ENCODE measurements around the gene IMPG1. TPM values are rescaled to one million over a fixed set of nuclear protein-coding genes. Genes with fewer than 3 reads are reported as not detected.

The IMPG1 gene
- total and polyA plus RNA-seq, 4 experiments from 2014 or later: not detected

DNA sequence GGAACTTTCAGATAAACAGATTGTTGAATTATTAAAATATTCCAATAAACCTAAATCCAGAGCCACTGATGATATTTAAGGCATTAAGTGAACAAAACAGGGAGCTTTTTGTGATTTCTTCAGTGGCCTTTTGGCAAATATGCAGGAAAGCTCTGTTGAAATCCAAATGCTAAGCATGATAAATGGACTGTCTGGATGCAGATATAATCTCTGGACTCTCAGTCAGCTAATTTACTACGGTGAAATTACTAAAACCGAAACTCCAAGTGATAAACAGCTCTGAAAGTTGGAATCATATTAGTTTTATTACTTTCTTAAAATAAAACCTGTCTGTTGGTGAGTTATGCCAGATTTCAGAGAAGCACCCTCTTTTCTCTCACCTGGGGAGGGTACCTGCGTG lies 120.3 kb downstream of the IMPG1 start:
- Histone ChIP-seq H3K36me3 (ENCODE audit: insufficient read depth, low read length) (no peaks in the 10 kb centered on the region), H3K4me3 (ENCODE audit: low read length in 2 of 2) (no peak overlapping the region), H3K27me3 (ENCODE audit: insufficient read depth, low read length) (no peaks in the 10 kb centered on the region), H3K27ac (ENCODE audit: low read depth, low read length) (no peak overlapping the region), H3K9me3 (ENCODE audit: control insufficient read depth in 1 of 2, low read length in 2 of 2) (no peaks in the 10 kb centered on the region), H3K4me1 (ENCODE audit: insufficient read depth, low read length) (no peaks in the 10 kb centered on the region)
- intact Hi-C loops (cut with micrococcal nuclease): no loop called here
- H3K27ac Mint-ChIP-seq: no peak overlapping the region
- H3K9me3 Mint-ChIP-seq: peaks cover 0 to 5% (median 0%) of the 10 kb centered on the region in 8 donors
- H3K4me1 Mint-ChIP-seq: no peaks in the 10 kb centered on the region
- no peak overlapping the region for H3K4me3 Mint-ChIP-seq
- CTCF ChIA-PET (ENCODE audit: partially characterized antibody): no interaction called here
- DNase-seq: no peak
- POLR2A ChIA-PET (ENCODE audit: partially characterized antibody): no interaction called here
- peaks cover 1 to 6% of the 10 kb centered on the region in 2 donors for H3K27me3 Mint-ChIP-seq
- H3K36me3 Mint-ChIP-seq: no peaks in the 10 kb centered on the region

DNA sequence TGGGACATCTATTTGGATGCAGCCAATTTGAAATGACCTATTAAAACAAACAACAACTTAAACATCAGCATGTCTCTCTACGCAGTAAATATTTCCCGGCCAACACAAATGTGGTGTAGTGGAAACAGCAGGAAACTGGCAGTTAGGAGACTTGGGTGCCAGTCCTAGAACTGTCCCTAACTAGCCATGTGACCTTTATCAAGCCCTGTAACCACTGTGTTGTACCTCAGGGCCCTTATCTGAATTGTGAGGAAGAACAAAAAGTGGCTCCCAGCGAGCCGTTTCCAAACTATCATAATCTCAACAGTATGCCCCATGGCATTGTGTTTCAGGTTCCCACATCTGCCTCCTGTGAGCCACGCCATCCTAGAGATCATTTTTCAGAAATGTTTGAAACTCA lies 124.5 kb downstream of the IMPG1 start:
- intact Hi-C loops (cut with micrococcal nuclease): no loop called here
- ChIA-PET POLR2A (ENCODE audit: partially characterized antibody) (no interaction called here), CTCF (ENCODE audit: partially characterized antibody) (interaction anchor here (2.7 kb wide), 1 partner anchor 13 kb away, joined by 10 read pairs; no protein-coding TSS in a partner anchor)
- DNase-seq: no peak
- H3K36me3 ChIP-seq (ENCODE audit: insufficient read depth, low read length): no peaks in the 10 kb centered on the region
- H3K4me1 Mint-ChIP-seq: no peaks in the 10 kb centered on the region
- H3K4me3 Mint-ChIP-seq: no peak overlapping the region
- H3K9me3 Mint-ChIP-seq: no peaks in the 10 kb centered on the region
- peaks cover 0 to 10% of the 10 kb centered on the region in 2 donors for H3K27me3 Mint-ChIP-seq
- no peak overlapping the region for H3K27ac ChIP-seq (ENCODE audit: low read depth, low read length)
- H3K27me3 ChIP-seq (ENCODE audit: insufficient read depth, low read length): no peaks in the 10 kb centered on the region
- H3K4me1 ChIP-seq (ENCODE audit: insufficient read depth, low read length): no peaks in the 10 kb centered on the region
- H3K4me3 ChIP-seq (ENCODE audit: low read length in 2 of 2): no peak overlapping the region
- H3K36me3 Mint-ChIP-seq: no peaks in the 10 kb centered on the region
- no peak overlapping the region for H3K27ac Mint-ChIP-seq
- H3K9me3 ChIP-seq (ENCODE audit: control insufficient read depth in 1 of 2, low read length in 2 of 2): no peaks in the 10 kb centered on the region

DNA sequence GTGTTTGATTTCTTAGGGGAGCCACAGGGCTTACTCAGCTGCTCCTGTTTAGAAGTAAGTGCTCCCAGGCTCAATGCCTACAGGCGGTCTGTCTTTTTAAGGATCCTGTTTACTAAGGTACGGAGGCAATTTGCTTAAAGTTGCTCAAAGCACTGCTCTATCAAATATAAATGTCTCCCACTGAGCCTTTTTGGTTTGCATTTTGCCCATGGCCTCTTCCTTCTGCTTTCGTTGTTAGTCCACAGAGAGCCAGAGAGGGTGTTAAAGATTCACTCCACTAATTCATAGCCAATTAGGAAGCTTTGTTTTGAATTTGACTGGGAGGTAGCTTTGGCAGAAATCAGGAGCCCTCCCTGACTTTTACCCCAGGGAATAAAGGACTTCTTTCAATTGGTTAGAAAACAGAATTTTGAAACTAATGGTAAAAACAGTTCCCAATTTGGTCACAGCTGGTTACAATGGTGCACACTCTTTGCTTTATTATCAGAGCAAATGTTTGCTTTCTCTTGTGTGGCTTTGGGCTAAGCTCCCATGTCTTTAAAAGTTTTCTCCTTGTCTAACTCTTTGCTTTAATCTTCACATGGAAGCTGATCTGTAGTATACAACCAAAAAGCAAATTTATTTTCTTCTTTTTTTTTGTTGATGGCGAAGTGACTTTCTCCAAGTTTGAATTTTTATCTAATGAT lies 126.2 kb downstream of the IMPG1 start:
- Histone ChIP-seq H3K9me3 (ENCODE audit: control insufficient read depth in 1 of 2, low read length in 2 of 2) (no peaks in the 10 kb centered on the region), H3K4me1 (ENCODE audit: insufficient read depth, low read length) (no peaks in the 10 kb centered on the region), H3K4me3 (ENCODE audit: low read length in 2 of 2) (no peak overlapping the region), H3K27ac (ENCODE audit: low read depth, low read length) (no peak overlapping the region), H3K36me3 (ENCODE audit: insufficient read depth, low read length) (no peaks in the 10 kb centered on the region), H3K27me3 (ENCODE audit: insufficient read depth, low read length) (no peaks in the 10 kb centered on the region)
- DNase-seq: no peak
- ChIA-PET POLR2A (ENCODE audit: partially characterized antibody) (interaction anchor here (0.7 kb wide), 1 partner anchor 1468 kb away, joined by 4 read pairs; no protein-coding TSS in a partner anchor), CTCF (ENCODE audit: partially characterized antibody) (interaction anchor here (1.8 to 2.7 kb wide), 2 partner anchors 11 to 53 kb away, joined by 7 to 10 read pairs; no protein-coding TSS in a partner anchor)
- Mint-ChIP-seq H3K4me3 (no peak overlapping the region), H3K4me1 (no peaks in the 10 kb centered on the region), H3K27me3 (peaks cover 0 to 10% of the 10 kb centered on the region in 2 donors), H3K9me3 (no peaks in the 10 kb centered on the region), H3K36me3 (no peaks in the 10 kb centered on the region), H3K27ac (no peak overlapping the region)
- intact Hi-C loops (cut with micrococcal nuclease): no loop called here

DNA sequence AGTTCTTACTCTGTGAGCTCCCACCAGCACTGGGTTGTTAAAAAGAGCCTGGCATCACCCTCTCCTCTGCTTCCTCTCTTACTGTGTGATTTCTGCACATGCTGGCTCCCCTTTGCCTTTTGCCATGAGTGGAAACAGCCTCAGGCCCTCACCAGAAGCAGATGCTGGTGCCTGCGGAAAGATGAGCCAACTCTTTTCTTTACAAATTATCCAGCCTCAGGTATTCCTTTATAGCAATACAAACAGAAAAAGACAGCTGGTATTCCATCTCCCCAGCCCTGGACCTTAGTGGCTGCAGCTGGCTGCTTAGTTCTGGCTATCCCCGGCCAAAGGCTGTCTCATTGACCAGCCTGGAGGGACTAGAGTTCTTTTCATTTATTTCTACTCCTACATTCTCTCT lies 129.1 kb downstream of the IMPG1 start:
- no peaks in the 10 kb centered on the region for H3K27me3 ChIP-seq (ENCODE audit: insufficient read depth, low read length)
- intact Hi-C loops (cut with micrococcal nuclease): no loop called here
- no peaks in the 10 kb centered on the region for H3K36me3 ChIP-seq (ENCODE audit: insufficient read depth, low read length)
- H3K27ac ChIP-seq (ENCODE audit: low read depth, low read length): no peak overlapping the region
- H3K4me3 ChIP-seq (ENCODE audit: low read length in 2 of 2): no peak overlapping the region
- H3K9me3 ChIP-seq (ENCODE audit: control insufficient read depth in 1 of 2, low read length in 2 of 2): no peaks in the 10 kb centered on the region
- H3K4me1 Mint-ChIP-seq: no peaks in the 10 kb centered on the region
- H3K4me3 Mint-ChIP-seq: no peak overlapping the region
- no peaks in the 10 kb centered on the region for H3K4me1 ChIP-seq (ENCODE audit: insufficient read depth, low read length)
- DNase-seq: no peak
- no peaks in the 10 kb centered on the region for H3K36me3 Mint-ChIP-seq
- no peak overlapping the region for H3K27ac Mint-ChIP-seq
- ChIA-PET CTCF (ENCODE audit: partially characterized antibody) (no interaction called here), POLR2A (ENCODE audit: partially characterized antibody) (no interaction called here)
- H3K27me3 Mint-ChIP-seq: peaks cover 0 to 8% of the 10 kb centered on the region in 2 donors
- peaks cover 0 to 5% (median 0%) of the 10 kb centered on the region in 8 donors for H3K9me3 Mint-ChIP-seq

DNA sequence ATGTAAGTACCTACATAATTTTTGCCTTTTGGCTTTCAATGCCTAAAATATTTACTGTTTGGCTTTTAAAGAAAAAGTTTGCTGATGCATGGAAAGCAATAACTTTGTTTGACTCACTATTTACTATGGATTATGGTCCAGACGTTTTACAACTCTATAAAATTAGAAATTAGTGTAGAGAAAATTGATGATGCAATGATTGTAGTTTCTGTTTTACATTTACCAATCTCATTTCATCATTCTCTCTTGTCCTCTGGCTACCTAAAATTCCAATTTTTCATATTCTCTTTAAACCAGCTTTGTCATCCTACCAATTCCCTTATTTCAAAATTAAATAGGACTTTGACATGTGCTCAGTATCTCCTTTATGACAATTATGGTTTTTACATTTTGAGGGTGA lies 131.0 kb downstream of the IMPG1 start:
- H3K36me3 ChIP-seq (ENCODE audit: insufficient read depth, low read length): no peaks in the 10 kb centered on the region
- Mint-ChIP-seq H3K27me3 (peaks cover 0 to 3% of the 10 kb centered on the region in 2 donors), H3K27ac (no peak overlapping the region), H3K9me3 (peaks cover 0 to 5% (median 0%) of the 10 kb centered on the region in 8 donors), H3K4me3 (no peak overlapping the region), H3K36me3 (no peaks in the 10 kb centered on the region), H3K4me1 (no peaks in the 10 kb centered on the region)
- CTCF ChIA-PET (ENCODE audit: partially characterized antibody): no interaction called here
- POLR2A ChIA-PET (ENCODE audit: partially characterized antibody): no interaction called here
- no peaks in the 10 kb centered on the region for H3K4me1 ChIP-seq (ENCODE audit: insufficient read depth, low read length)
- H3K9me3 ChIP-seq (ENCODE audit: control insufficient read depth in 1 of 2, low read length in 2 of 2): no peaks in the 10 kb centered on the region
- no peak overlapping the region for H3K4me3 ChIP-seq (ENCODE audit: low read length in 2 of 2)
- no peak overlapping the region for H3K27ac ChIP-seq (ENCODE audit: low read depth, low read length)
- no peak for DNase-seq
- no peaks in the 10 kb centered on the region for H3K27me3 ChIP-seq (ENCODE audit: insufficient read depth, low read length)
- intact Hi-C loops (cut with micrococcal nuclease): no loop called here

DNA sequence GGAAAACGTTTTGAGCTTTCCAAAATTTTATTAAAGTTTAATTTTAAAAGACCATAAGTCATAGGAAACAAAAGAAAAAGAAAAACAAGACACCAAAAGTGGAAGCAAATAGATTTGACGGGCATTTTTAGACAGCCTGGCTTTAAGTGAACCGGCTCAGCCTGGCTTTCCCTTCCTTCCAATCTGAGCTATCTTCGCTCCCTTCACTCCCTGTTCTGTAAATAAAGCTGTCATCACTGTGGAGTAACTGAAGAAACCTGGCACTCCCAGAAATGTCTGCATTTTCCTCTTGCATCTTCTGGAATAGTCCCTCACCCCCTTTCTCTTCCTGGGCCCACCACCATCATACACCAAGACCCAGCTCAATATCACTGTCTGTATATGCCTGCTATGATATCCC lies 131.9 kb downstream of the IMPG1 start:
- ChIA-PET CTCF (ENCODE audit: partially characterized antibody) (no interaction called here), POLR2A (ENCODE audit: partially characterized antibody) (no interaction called here)
- intact Hi-C loops (cut with micrococcal nuclease): no loop called here
- Mint-ChIP-seq H3K4me3 (no peak overlapping the region), H3K4me1 (peaks cover 0 to under 1% (median 0%) of the 10 kb centered on the region in 4 donors), H3K36me3 (no peaks in the 10 kb centered on the region), H3K9me3 (peaks cover 0 to 5% (median 0%) of the 10 kb centered on the region in 8 donors), H3K27me3 (peaks cover 3 to 4% of the 10 kb centered on the region in 2 donors), H3K27ac (no peak overlapping the region)
- no peak for DNase-seq
- H3K4me3 ChIP-seq (ENCODE audit: low read length in 2 of 2): no peak overlapping the region
- no peaks in the 10 kb centered on the region for H3K36me3 ChIP-seq (ENCODE audit: insufficient read depth, low read length)
- no peaks in the 10 kb centered on the region for H3K27me3 ChIP-seq (ENCODE audit: insufficient read depth, low read length)
- no peak overlapping the region for H3K27ac ChIP-seq (ENCODE audit: low read depth, low read length)
- peaks cover under 1% of the 10 kb centered on the region for H3K4me1 ChIP-seq (ENCODE audit: insufficient read depth, low read length)
- no peaks in the 10 kb centered on the region for H3K9me3 ChIP-seq (ENCODE audit: control insufficient read depth in 1 of 2, low read length in 2 of 2)

DNA sequence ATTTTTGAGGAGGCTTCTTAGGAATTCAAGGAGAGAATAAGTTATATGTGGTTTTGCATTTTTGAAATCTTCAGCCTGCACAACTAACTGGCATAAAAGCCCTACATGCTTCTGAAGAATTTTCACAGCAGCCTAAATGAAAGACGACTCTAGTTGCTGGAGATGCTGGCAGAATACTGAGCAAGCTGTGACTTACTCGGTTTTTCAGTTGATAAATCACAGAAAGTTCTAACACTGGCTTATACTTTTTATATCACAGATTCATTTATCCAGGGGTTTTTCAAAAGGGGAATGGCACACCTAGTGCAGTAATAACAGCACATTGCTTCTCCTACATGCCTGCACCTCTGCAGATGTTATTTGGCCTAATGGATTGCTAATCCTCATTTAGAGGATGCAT lies 134.6 kb downstream of the IMPG1 start:
- Histone ChIP-seq H3K4me3 (ENCODE audit: low read length in 2 of 2) (no peak overlapping the region), H3K4me1 (ENCODE audit: insufficient read depth, low read length) (peaks cover 9% of the 10 kb centered on the region), H3K9me3 (ENCODE audit: control insufficient read depth in 1 of 2, low read length in 2 of 2) (no peaks in the 10 kb centered on the region), H3K27ac (ENCODE audit: low read depth, low read length) (no peak overlapping the region), H3K36me3 (ENCODE audit: insufficient read depth, low read length) (no peaks in the 10 kb centered on the region), H3K27me3 (ENCODE audit: insufficient read depth, low read length) (no peaks in the 10 kb centered on the region)
- peaks cover 4 to 10% (median 7%) of the 10 kb centered on the region in 4 donors for H3K4me1 Mint-ChIP-seq
- no peak overlapping the region for H3K27ac Mint-ChIP-seq
- no peak for DNase-seq
- intact Hi-C loops (cut with micrococcal nuclease): no loop called here
- POLR2A ChIA-PET (ENCODE audit: partially characterized antibody): no interaction called here
- H3K27me3 Mint-ChIP-seq: peaks cover 6 to 9% of the 10 kb centered on the region in 2 donors
- peaks cover 0 to 5% (median 0%) of the 10 kb centered on the region in 8 donors for H3K9me3 Mint-ChIP-seq
- CTCF ChIA-PET (ENCODE audit: partially characterized antibody): no interaction called here
- H3K4me3 Mint-ChIP-seq: no peak overlapping the region
- H3K36me3 Mint-ChIP-seq: no peaks in the 10 kb centered on the region
